A204.1 (cell line): Measurements from ENCODE around the gene COIL.
"Not testable (repeated sequence)": the region's sequence is repeated elsewhere in the genome, so short reads cannot be mapped to it uniquely, and the experiment has no call there.

ENCODE experiments used
- FAIRE-seq: peaks from 2 replicates; lab custom pipeline; 2012; peaks lifted over from hg19 to GRCh38; lab: Jason Lieb, UNC

COIL gene

DNA sequence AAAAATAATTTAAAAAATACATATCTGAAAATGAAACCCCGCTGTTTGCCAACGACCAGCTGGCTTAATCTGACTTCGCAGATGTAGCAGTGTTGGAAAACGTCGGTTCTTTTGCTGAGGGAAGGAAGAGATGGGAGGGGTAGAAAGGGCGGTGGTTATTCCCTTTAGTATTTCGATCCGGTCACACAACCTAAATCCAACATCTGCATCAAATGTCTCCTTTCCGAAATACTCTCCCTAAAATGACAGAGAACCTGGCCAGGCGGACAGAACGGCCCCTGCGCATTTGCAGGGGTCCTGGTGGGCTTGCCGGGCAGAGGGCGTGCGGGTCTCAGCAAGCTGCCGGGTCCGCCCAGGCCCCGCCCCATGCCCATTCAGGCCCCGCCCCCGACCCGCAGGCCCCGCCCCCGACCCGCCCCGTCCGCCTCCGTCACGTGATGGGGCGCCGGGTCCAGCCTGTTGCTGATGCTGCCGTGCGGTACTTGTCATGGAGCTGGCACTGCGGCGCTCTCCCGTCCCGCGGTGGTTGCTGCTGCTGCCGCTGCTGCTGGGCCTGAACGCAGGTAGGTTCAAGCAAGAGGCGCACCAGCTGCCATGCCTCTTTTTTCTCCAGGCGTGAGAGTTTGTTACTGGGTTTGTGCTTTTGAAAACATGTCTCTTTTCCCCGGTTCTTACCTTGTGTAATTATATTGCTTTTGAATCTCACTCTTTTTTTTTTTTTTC lies 17.0 kb upstream of the COIL start, which contains the start of gene SCPEP1:
TSS of gene SCPEP1 (plus strand) at position 459 of the 723 bp plus-strand sequence. CDS start at position 488, 29 bp downstream.
- FAIRE-seq: no peak

DNA sequence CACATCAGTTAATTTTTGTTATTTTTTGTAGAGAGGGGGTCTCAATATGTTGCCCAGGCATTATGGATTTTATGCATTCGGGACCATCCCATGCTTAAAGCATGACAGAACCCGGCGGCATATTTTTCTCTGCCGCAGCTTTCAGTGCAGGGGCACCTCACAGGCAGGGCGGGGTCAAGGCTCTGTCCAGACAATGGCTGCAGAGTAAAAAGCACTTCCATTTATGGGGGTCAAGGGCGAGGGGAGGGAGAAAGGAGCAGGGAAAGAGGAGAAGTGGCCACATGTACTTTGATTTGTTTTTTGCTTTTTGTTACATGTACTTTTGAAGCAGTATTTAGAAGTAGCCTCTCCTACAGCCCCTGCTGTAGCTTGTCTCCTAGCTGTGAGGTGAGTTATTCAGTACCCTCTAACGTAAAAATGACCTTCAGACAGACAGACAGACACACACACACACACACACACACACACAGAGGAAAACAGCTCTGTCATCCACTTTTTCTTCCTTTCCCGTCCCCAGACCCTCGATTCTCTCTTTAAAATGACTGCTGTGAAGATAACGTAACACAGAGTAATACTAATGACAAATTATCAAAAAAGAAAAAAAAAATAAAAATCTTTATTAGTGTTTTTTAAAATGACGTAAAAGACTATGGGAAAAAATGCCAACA lies 16.2 kb upstream of the COIL start:
- FAIRE-seq: peak; percentile 39

DNA sequence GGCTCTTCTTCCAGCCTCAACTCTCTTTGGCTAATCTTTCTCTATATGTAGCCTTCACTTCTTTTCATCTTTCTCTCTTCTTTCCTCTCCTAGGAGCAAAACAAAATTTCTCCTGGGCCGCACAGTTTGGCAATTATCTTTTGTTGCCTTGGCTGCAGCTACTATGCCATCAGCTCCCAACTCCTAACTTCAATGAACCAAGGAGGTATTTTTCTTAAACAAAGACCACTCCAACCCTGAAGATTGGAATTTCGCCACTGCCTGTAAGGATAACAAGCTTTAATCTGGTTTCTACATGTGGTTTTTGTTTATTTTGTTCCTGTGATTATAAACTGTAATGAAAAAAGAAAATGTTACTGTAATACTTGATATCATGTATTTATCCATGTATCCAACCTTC lies 14.8 kb upstream of the COIL start:
- FAIRE-seq: no peak

DNA sequence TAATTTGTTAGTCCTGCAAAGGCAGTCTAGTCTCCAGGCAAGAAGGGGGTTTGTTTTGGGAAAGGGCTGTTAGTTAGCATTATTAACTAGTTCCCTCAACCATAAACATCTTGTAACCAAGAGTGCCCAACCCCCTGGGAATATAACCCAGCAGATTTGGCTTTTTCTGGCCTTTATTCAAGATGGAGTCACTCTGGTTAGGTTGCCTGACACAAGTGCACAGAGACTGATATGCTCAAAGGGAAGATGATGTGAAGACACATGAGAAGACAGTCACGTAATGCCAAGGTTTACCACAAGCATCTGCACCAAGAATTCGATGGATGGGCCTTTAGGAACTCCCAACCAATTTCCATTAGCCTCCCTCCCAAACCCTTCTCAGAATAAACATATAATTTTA lies 13.2 kb upstream of the COIL start:
- no peak for FAIRE-seq

DNA sequence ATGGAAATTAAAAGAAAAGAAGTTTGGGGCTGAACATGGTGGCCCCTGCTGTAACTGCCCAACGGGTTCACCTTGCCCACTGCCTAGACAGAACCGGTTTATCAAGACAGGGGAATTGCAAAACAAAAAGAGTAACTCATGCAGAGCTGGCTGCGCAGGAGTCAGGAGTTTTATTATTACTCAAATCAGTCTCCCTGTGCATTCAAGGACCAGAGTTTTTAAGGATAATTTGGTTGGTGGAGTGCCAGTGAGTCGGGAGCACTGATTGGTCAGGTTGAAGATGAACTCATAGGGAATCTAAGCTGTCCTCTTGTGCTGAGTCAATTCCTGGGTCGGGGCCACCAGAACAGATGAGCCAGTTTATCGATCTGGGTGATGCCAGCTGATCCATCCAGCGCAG lies 12.7 kb upstream of the COIL start:
- no peak for FAIRE-seq

DNA sequence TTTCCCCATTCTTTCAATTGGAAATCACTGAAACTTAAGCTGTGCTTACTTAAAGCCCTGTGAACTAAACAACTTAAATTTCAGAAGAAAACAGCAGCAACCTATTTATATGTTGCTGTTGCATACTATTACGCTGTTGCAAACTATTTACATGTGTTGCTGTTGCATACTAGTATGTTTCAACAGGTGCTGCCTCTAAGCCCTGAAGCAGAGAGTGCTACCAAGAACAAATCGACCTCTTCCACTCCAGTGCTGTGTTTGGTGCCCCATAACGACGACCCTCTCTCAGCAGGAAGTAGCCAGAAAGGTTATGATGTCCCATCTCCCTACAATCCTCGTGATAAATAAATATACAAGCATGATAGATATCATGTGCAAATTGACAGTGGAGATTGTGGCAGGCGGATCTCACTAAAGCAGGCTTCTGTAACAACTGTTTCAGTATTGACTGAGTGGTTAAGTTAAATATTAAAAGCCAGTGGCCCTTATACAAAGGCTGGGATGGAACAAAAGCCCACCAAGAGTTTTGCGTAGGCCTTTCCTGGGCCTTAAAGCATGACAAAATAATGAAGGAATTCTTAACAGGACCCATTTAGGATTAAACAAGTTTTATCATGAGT lies 11.4 kb upstream of the COIL start:
- FAIRE-seq: no peak

DNA sequence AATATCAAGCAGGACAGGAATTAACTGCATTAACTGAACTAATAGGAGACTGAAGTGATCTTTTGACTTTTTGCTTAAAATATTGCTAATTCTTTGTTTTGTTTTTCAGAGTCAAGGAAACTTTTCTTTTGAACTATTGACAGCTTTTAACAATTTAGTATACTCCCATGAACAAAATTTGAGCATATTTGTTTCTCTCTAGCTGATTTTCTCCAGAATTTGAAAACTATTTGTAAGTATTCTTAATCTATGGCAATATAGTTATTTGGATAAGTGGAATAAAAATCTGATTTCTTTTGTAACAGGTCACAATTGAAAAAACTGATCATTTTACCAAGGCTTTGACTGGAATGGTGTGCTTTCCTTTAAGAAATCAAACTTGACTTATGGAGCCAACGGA lies 10.1 kb upstream of the COIL start:
- no peak for FAIRE-seq

DNA sequence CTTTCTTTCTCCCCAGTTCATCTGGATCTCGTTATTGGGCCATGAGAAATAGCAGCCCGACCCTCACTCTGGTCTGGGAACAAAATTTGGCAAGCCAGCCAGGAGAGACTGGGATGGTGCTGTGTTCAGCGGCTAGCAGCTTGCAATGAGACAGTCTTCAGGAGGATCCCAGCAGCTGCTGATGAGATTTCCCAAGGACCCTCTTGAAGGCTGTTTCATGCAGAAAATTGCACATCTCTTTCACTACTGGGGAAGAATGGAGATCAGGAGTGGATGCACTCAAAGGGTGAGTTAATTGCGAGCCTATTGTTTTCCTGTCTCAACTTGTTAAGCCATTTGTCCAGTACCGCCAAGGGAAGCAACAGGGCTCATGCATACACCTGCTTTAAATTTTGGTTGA lies 5.5 kb upstream of the COIL start:
- no peak for FAIRE-seq

DNA sequence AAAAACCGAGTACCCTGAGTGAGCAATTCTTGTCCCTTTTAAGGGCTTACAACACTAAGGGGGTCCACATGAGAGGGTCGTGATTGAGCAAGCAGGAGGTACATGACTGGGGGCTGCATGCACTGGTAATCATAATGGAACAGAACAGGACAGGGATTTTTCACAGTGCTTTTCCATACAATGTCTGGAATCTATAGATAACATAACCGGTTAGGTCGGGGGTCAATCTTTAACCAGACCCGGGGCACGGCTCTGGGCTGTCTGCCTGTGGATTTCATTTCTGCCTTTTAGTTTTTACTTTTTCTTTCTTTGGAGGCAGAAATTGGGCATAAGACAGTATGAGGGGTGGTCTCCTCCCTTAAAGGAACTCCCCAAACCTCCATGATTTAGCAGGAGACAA lies 4.8 kb upstream of the COIL start:
- FAIRE-seq: not testable (repeated sequence)

DNA sequence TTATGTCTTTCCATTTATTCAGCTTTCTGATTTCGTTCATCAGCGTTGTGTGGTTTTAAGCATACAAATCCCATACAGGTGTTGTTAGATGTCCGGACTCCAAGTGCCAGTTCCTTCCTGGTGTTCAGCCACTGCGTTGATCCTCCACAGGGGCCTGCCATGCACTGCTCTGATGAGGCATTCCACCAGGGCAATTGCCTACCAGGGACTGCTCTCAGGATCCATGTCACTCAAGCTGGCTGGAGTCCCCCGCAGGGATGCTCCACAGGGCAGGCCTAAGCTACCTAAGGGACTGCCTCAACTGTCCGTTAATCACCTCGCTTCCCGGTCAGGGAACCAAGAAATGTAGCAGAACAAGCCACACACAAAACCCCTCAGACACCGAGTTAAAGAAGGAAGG lies 4.4 kb upstream of the COIL start:
- FAIRE-seq: not testable (repeated sequence)

DNA sequence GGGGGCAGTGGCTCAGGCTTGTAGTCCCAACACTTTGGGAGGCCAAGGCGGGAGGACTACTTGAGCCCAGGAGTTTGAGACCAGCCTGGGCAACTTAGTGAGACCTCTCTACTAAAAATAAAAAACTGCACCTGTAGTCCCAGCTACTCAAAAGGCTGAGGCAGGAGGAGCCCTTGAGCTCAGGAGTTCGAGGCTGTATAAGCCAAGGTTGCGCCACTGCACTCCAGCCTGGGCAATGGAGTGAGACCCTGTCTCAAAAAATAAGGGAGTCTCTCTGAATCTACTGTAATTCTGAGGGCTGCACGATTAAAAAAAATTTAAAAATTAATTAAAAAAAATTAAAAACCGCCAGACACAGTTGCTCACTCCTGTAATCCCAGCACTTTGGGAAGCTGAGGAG lies 3.9 kb downstream of the COIL start:
- FAIRE-seq: no peak

DNA sequence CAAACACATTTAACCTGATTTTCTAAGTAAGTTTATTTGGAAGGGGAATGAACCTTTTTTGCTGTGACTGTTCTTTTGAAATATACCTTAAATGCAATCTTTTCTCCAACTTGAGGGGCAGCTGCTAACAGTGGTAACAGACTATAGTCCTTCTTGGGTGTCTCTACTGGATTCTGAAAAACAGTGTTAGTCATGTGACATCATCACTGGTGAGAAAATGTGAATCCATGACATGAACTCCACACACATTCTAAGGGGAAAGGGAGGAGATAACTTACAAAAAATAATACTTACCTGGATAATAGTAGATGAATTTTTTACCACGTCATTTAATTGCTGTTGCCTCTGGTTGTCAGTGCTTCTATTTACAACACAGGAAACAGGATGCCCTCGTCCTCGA lies 11.3 kb downstream of the COIL start:
- no peak for FAIRE-seq

DNA sequence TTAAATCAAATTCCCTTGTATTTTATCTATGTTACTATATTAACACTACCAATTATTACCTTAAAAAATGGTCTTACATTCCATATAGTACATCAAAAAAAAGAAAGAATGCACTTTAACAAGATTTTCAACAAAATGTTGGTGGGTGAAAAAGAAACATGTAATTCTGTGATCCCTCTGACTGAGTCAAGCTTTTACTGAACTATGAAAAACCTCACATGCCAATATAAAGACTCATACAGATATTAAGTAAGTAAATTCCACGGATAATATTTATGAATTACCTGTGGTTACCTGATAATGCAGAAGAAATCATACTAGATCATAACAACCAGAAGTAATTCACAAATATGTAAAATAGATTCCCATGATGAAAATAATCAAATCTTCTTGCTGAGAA lies 12.4 kb downstream of the COIL start:
- no peak for FAIRE-seq

DNA sequence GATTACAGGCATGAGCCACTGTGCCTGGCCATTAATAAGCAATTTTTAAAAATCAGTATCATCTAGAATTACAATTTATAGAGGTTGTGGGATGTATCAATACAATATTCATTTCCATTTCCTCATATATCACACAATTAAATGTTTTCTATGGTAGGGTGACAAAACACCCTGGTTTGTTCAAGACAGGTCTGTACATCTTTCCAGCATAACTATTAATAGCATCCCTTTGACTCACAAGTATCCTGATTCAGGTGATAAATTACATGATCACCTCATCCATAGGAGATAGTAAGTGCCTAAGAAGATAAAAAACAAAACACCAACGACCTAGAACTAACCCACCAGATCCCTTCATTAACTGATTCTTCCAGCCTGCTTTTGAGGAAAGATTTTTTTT lies 13.1 kb downstream of the COIL start:
- no peak for FAIRE-seq

DNA sequence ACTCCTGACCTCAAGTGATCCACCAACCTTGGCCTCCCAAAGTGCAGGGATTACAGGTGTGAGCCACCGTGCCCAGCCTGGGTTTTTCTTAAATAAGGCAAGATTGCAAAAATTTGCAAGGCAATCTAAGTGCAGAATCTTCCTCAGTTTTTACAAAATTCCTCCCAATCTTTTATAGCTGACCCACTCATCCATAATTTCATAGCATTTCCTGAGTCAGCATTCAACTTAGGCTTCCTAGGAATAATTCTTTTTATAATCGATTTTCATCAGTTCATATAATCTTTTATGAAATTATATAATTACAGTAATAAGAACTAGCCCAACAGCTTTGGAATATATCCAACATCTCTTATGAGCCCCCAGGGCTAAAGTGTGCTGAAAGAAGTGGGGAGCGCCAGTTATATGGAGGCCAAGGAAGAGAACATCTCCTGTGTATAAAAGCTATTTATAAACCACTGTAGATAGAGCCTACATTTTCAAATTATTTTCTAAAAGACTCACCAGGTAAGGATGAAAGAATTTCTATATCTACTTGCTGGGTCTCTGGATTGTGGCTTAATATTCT lies 14.8 kb downstream of the COIL start:
- no peak for FAIRE-seq

DNA sequence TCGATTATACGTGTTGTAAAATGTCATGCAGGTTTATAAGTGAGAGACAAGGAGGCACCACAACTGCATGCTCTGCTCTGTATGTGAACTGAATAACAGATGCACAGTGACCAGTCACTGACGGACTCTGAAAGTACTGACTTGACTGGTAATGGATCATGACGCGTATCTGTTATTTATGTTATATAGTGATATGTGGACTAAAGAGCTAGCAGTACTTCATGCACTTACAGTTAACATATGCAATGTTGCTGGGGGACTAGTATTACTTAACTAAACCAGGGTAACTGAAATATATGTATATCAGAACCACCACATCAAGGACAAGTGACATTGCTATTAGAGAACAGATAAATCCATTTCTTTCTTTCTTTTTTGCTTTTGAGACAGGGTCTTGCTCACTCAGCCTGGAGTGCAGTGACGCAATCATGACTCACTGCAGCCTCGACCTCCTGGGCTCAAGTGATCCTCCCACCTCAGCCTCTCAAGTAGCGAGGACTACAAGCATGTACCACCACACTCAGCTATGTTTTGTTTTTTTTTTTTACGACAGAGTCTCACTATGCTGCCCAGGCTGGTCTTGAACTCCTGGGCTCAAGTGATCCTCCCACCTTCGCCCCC lies 17.2 kb downstream of the COIL start:
- FAIRE-seq: no peak

DNA sequence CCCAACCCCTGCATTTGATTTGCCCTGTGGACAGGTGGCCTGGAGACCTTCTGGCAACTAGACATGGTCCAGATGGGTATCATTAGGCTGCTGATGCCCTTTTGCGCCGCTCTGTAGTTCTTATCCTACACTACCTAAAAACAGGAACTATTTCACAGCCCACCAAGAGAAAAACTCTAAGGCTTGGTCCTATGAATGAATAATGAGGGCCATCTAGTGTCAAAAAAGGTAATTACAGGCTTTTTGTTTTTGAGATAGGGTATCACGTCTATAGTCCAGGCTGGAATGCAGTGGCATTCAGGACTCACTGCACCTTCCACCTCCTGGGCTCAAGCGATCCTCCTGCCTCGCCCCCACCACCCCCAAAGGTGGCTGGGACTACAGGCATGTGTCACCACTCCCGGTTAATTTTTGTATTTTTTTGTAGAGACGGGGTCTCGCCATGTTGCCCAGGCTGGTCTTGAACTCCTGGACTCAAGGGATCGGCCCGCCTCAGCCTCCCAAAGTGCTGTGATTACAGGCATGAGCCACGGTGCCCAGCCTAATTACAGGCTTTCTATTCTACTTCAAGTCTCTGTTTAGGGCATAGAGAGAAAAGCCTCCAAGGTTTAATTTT lies 20.9 kb downstream of the COIL start:
- FAIRE-seq: no peak

DNA sequence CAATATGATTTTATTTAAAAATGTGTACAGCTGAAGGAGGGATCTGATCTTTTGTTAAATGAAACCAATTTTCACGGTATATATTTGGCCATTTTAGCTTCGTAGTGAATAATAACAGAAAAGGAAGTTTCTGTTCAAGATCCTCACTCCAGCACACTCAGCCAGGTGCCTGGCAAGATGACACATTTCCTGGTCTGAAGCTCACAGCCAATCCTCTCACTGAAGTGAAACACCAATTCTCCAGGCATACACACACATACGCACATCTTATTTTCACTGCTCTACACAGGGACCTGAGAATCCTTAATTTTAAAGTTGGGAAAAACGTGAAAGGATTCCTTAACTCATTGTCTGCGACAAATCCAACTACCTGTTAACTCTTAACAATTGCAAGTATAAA lies 22.6 kb downstream of the COIL start:
- FAIRE-seq: not testable (repeated sequence)

DNA sequence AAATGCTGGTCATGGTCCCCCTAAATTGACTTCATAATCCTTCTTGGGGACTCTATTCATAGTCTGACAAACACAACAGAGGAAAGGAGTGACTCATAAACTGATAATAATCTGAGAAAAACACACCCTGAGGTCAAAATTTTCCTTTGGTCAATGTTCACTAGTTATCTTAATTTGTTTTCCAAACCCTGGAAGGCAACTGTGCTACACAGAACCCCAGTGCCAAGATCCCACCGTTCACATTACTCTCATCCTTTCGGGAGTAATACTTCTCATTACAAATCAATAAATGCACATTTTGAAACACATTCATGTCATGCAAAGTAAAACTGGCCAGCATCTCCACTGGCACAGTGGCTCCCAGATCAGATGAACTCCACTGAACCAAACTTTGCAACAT lies 23.2 kb downstream of the COIL start:
- no peak for FAIRE-seq

DNA sequence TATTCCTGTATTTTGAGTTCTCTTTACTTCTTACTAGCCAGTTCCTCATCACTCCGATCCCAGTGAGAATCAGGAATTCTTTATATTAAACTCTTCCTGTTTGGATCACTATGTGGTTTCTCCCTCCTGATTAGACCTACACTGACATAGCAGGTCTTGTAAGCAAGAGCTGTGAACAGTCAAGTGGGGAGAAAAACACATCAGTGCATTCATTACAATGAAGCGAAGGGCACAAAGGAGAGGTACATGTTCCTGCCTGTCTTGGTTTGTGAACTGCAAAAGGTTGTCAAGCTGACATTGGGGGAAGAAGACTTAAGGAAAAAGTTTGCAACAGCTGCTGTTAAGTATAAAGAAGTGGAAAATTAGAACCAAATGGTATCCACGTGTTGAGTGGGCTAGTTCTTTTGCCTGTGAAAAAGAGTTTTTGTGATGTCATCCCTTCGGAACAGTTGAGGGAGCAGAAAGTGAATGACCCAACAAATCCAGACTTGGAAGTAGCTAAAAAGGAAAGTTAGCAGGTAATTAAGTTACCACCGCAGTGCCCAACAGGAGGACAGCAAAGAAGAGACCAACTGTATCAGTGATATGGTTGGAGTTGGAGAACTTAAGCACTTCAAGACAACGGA lies 24.0 kb downstream of the COIL start:
- no peak for FAIRE-seq

DNA sequence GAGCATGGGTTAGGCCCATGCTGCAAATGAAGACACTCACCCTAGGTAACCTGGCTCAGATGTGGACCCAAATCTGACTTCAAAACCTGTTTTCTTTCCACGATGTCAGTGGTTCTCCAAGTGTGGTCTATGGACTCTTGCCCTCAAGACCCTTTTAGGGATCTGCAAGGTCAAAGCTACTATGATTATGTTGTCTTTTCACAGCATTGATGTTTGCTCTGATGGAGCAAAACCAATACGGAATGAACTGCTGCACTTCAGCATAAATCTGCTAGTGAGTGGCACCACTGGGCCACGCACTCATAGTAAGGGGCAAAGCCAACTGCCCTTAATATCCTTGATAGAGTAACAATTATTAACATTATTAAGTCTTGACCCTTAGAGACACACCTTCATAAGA lies 25.4 kb downstream of the COIL start:
- no peak for FAIRE-seq

DNA sequence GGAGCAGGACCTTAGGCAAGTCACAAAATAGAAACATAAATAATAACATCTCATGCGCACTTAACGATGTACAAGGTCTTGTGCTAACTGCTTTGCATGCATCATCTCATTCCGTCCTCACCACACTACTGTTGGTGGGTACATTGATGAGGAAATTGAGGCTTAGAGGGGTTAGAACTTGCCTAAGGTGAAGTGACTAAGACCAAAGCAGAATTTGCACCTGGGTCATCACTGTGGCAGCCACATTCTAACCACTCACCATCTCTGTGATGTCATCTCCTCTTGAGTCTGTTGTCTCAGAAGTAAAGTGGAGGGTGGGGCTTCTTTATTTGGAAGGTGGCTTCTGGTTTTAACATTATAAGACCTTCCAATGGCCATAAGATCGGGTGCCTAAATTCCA lies 26.6 kb downstream of the COIL start:
- FAIRE-seq: no peak
